Calu3 (cell line): Measurements from ENCODE around the gene RELB. TPM values are rescaled to one million over a fixed set of nuclear protein-coding genes. Genes with fewer than 3 reads are reported as not detected.
"Not testable (repeated sequence)": the region's sequence is repeated elsewhere in the genome, so short reads cannot be mapped to it uniquely, and the experiment has no call there.

ENCODE experiments used
- BruUV-seq: library from RNA; stranded (reverse); fragments of 400-500 nt; replicated peaks from 2 replicates; lab custom pipeline; 2021; lab: Mats Ljungman, UMichigan
- CTCF ChIA-PET: fragments of 300-600 bp; sonication (Branson Sonifier 250); formaldehyde crosslinking; loops from one replicate; lab custom pipeline; 2022; ENCODE audit warnings: antibody characterized with exemption; lab: Charles Lee
- DNase-seq: peaks from one replicate; pipeline ENCODE4 v3.0.0; 2022
- H3K27ac Mint-ChIP-seq: one replicate; pipeline ENCODE4 v1.8.0; 2022; ENCODE audit warnings: mixed read lengths; ENCODE audit not compliant: unreplicated experiment
- H3K27me3 Mint-ChIP-seq: one replicate; pipeline ENCODE4 v1.8.0; 2022; ENCODE audit warnings: mixed read lengths; ENCODE audit not compliant: unreplicated experiment
- H3K36me3 Mint-ChIP-seq: one replicate; pipeline ENCODE4 v1.8.0; 2022; ENCODE audit warnings: mild to moderate bottlenecking, moderate library complexity, mixed read lengths; ENCODE audit not compliant: insufficient read depth, unreplicated experiment
- H3K4me1 Mint-ChIP-seq: one replicate; pipeline ENCODE4 v1.8.0; 2022; ENCODE audit warnings: mild to moderate bottlenecking, low read depth, mixed read lengths; ENCODE audit not compliant: unreplicated experiment
- H3K4me3 Mint-ChIP-seq: one replicate; pipeline ENCODE4 v1.8.0; 2022; ENCODE audit warnings: mild to moderate bottlenecking, low read depth, moderate library complexity, mixed read lengths; ENCODE audit not compliant: unreplicated experiment
- H3K9me3 Mint-ChIP-seq: one replicate; pipeline ENCODE4 v1.8.0; 2022; ENCODE audit warnings: low read depth, mixed read lengths; ENCODE audit not compliant: unreplicated experiment
- intact Hi-C: fragments of 100-400 bp; cut with micrococcal nuclease; formaldehyde crosslinking; loops from one replicate; pipeline ENCODE4 v1.10.0; 2022; ENCODE audit not compliant: unreplicated experiment
- total RNA-seq: library from RNA; stranded (reverse); gene quantifications from 2 replicates; pipeline ENCODE4 v1.2.3, GENCODE V29; 2022
- TF ChIP-seq, protein P1 (sequence below): fragments of 200-600 bp; IDR thresholded peaks from one replicate; pipeline ENCODE4 v1.8.0; 2022; ENCODE audit warnings: antibody characterized with exemption; ENCODE audit not compliant: unreplicated experiment

Gene RELB
- total RNA-seq, 1 experiment from 2014 or later = 44.5 TPM

DNA sequence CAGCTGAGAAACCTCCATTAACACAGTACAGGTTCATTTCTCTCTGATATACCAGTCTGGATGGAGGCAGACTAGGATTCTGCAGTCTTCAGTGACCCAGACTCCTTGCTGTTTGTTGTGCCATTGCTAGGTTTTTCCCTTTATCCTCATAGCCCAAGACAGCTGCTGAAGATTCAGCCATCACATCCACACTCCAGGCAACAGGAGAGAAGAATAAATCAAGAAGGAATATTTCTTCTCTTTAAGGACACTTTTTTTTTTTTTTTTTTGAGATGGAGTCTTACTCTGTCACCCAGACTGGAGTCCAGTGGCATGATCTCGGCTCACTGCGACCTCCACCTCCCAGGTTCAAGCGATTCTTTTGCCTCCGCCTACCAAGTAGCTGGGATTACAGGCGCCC, 31.8 kb upstream of the RELB start:
- intact Hi-C loops = no loop called here
- TF ChIP-seq, protein P1, sequence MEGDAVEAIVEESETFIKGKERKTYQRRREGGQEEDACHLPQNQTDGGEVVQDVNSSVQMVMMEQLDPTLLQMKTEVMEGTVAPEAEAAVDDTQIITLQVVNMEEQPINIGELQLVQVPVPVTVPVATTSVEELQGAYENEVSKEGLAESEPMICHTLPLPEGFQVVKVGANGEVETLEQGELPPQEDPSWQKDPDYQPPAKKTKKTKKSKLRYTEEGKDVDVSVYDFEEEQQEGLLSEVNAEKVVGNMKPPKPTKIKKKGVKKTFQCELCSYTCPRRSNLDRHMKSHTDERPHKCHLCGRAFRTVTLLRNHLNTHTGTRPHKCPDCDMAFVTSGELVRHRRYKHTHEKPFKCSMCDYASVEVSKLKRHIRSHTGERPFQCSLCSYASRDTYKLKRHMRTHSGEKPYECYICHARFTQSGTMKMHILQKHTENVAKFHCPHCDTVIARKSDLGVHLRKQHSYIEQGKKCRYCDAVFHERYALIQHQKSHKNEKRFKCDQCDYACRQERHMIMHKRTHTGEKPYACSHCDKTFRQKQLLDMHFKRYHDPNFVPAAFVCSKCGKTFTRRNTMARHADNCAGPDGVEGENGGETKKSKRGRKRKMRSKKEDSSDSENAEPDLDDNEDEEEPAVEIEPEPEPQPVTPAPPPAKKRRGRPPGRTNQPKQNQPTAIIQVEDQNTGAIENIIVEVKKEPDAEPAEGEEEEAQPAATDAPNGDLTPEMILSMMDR = no peak

DNA sequence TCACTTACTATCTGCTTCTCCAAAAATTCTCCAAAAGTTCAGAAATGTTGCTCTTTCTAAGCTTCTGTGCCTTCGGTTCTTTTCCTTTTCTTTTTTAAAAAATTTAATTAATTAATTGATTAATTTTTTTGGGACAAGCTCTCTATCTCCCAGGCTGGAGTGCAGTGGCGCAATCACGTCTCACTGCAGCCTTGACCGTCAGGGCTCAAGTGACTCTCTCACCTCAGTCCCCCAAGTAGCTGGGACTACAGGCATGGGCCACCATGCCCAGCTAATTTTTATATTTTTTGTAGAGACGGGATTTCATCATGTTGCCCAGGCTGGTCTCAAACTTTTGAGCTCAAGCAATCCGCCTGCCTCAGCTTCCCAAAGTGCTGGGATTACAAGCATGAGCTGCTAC, 29.8 kb upstream of the RELB start:
- intact Hi-C loops, H3K4me1 Mint-ChIP-seq, H3K9me3 Mint-ChIP-seq, H3K4me3 Mint-ChIP-seq, H3K27ac Mint-ChIP-seq, BruUV-seq, H3K27me3 Mint-ChIP-seq, DNase-seq: not testable (repeated sequence)
- CTCF ChIA-PET = interaction anchor here (0.6 kb wide), 2 partner anchors 53 to 218 kb away, joined by 5 to 8 read pairs; no protein-coding TSS in a partner anchor
- peaks cover 42% of the 10 kb centered on the region for H3K36me3 Mint-ChIP-seq

More for the DNA sequence above, 31.8 kb upstream of the RELB start:
- H3K27ac Mint-ChIP-seq = no peak overlapping the region
- H3K4me1 Mint-ChIP-seq = no peaks in the 10 kb centered on the region
- H3K36me3 Mint-ChIP-seq = peaks cover 49% of the 10 kb centered on the region
- BruUV-seq = no TSS peak
- no peaks in the 10 kb centered on the region for H3K27me3 Mint-ChIP-seq
- CTCF ChIA-PET = interaction anchor here (0.7 kb wide), 1 partner anchor 240 kb away, joined by 4 read pairs; no protein-coding TSS in a partner anchor
- DNase-seq = no peak
- H3K9me3 Mint-ChIP-seq = no peaks in the 10 kb centered on the region
- H3K4me3 Mint-ChIP-seq = no peak overlapping the region

DNA sequence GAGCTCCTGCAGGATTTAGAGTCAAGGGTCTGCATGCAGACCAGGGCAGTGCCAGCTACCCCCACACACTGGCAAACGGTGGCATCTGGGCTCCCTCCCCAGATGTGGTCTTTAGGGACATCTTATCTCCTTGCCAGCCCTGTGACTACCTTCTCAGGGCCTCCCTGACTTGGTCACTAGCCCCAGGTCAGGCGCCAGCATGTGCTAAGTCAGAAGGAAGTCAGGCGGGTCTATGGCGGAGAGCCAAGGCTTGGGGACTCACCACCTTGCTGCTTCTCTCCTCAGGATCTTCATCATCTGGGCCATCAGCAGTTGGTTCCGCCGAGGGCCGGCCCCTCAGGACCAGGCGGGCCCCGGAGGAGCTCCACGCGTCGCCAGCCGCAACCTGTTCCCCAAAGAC, 28.5 kb upstream of the RELB start:
- CTCF ChIA-PET = no interaction called here
- TF ChIP-seq, protein P1 = no peak
- Mint-ChIP-seq H3K27me3 (no peaks in the 10 kb centered on the region), H3K9me3 (no peaks in the 10 kb centered on the region), H3K27ac (no peak overlapping the region), H3K36me3 (peaks cover 46% of the 10 kb centered on the region), H3K4me3 (no peak overlapping the region), H3K4me1 (no peaks in the 10 kb centered on the region)
- no peak for DNase-seq
- intact Hi-C loops = no loop called here
- BruUV-seq = no TSS peak

DNA sequence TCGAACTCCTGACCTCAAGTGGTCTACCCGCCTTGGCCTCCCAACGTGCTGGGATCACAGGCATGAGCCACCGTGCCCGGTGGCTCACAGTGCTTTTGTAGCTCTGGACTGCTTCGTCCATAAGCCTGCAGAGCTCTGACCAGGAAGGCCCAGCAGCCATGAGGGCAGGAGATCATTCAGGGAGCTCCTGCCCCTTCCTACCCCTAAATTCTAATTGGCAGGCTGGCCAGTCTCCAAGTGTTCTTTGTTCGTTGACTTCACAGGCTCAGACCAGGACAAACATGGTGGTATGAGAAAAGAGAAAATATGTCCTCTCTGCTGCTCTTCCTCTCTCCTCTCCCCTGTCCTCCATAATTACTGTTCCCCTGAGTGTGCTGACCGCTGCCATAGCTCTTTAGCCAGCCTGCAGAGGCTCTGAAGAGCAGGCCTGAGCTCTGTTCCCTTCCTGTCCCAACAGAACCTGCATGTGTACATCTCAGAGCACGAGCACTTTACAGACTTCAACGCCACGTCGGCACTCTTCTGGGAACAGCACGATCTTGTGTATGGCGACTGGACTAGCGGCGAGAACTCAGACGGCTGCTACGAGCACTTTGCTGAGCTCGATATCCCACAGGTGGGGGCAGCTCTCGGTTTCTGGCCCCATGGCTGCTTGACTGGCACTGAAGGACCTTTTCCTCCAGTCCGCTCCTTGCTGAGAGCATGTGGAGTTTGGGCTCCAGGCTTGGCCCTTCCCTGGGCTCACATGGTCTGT, 27.1 kb upstream of the RELB start:
- H3K4me1 Mint-ChIP-seq = no peaks in the 10 kb centered on the region
- H3K9me3 Mint-ChIP-seq = no peaks in the 10 kb centered on the region
- TF ChIP-seq, protein P1 = no peak
- no peaks in the 10 kb centered on the region for H3K27me3 Mint-ChIP-seq
- BruUV-seq = no TSS peak
- DNase-seq = no peak
- H3K36me3 Mint-ChIP-seq = peaks cover 56% of the 10 kb centered on the region
- intact Hi-C loops = no loop called here
- CTCF ChIA-PET = interaction anchor here (0.6 kb wide), 1 partner anchor 196 kb away, joined by 3 read pairs; the partner anchor contains the start of gene CBLC
- no peak overlapping the region for H3K27ac Mint-ChIP-seq
- H3K4me3 Mint-ChIP-seq = no peak overlapping the region

DNA sequence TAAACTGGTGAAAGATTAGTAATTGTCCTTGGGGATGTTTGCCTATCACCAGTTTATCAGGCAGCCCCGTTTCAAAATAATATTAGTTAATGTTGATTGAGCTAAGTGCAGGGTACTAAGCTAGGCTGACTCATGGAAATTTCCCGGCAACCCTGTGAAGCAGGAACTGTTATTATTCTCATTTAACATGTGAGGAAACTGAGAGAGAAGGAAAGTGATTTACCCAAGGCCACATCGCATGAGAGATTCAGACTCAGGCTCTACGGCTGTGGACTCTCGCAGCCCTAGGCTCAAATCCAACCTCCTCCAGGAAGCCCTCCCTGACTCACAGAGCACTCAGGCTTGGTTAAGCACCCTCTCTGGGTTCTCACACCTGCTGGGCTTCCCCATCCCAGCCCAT, 26.4 kb upstream of the RELB start:
- H3K36me3 Mint-ChIP-seq = peaks cover 53% of the 10 kb centered on the region
- TF ChIP-seq, protein P1 = no peak
- intact Hi-C loops = no loop called here
- BruUV-seq = no TSS peak
- no peaks in the 10 kb centered on the region for H3K9me3 Mint-ChIP-seq
- CTCF ChIA-PET = interaction anchor here (1.1 kb wide), 1 partner anchor 26 kb away, joined by 8 read pairs; the partner anchor contains the start of gene RELB
- no peaks in the 10 kb centered on the region for H3K4me1 Mint-ChIP-seq
- DNase-seq = no peak
- no peak overlapping the region for H3K4me3 Mint-ChIP-seq
- no peaks in the 10 kb centered on the region for H3K27me3 Mint-ChIP-seq
- H3K27ac Mint-ChIP-seq = no peak overlapping the region
